ENCODE measurements around the gene BBS5.

The BBS5 gene

DNA sequence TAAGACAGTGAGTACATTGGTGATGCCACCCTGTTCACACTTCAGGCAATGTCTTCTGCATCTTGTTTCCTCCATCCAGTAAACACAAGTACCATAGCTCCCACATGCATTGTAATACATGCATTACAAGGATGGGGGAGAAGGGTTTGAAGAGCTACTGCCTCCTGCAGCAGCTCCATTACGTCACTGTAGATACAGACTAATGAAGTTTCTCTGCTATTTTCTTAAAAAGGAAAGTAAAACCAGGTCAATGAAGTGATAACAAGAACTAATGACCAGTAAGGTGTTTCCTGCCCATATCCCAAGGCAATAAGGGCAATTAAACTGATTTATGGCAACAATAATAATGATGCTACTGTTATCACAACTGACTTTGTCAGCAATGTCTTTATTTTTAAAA lies 18.2 kb upstream of the BBS5 start:
- H3K9ac ChIP-seq (ENCODE audit: insufficient read length) = no peak overlapping the region
- no peak overlapping the region for H3K27ac ChIP-seq

DNA sequence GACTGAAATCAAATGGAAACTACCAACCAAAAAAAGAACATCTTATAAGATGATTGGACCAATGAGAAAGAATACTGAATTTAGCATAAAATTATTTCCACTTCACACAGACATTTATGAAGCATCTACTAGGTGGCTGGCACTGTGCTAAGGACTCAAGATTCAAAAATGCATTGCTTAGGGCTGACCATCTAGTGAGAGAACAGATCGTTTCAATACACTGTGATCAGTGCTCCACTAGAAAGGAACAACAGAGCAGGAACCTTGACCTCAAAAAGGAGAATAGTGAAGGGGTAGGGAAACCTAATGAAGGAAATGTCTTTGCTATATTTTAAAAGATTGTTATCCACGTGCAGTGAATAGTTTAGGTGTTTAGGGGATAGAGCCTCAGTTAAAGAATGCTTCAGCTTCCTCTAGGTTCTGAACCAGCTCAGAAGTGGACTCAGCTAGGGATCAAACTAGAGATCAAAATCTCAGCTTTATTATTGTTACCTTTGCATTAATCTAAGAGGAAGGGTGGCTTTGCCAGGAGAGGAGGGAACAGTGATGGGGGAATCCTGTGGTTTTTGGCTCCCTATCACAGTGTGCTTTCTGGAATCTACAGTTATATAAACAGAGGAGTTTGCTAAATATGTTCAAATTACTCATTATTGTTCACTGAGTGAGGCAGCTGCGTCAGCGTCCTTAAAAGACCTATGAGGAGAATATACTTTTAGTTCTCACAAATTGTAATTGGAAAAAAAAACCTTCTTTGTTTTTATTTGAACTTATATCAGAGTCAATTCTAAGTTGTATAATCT lies 16.2 kb upstream of the BBS5 start:
- H3K27ac ChIP-seq = no peak overlapping the region
- H3K9me3 ChIP-seq (ENCODE audit: low read depth, low read length) = no peaks in the 10 kb centered on the region
- no peak for DNase-seq (ENCODE audit: low read depth, low spot score)
- no peak overlapping the region for H3K9ac ChIP-seq (ENCODE audit: insufficient read length)
- no peak for TF ChIP-seq FOXP2 (optimal IDR thresholded peaks at IDR 0.05; ENCODE audit: control extremely low read depth, extremely low read length, insufficient read depth)
- no peak for TF ChIP-seq POLR2AphosphoS5 (IDR thresholded peaks at IDR 0.05; ENCODE audit: borderline replicate concordance, low read depth, low read length)
- TF ChIP-seq EZH2 (IDR thresholded peaks at IDR 0.05) = no peak
- no peaks in the 10 kb centered on the region for H3K36me3 ChIP-seq (ENCODE audit: insufficient read depth, low read length)
- H3K4me3 ChIP-seq = no peak overlapping the region

More for the DNA sequence above, 18.2 kb upstream of the BBS5 start:
- Histone ChIP-seq H3K36me3 (ENCODE audit: insufficient read depth, low read length) (no peaks in the 10 kb centered on the region), H3K4me3 (no peak overlapping the region), H3K9me3 (ENCODE audit: low read depth, low read length) (no peaks in the 10 kb centered on the region)
- no peak for TF ChIP-seq EZH2 (IDR thresholded peaks at IDR 0.05)
- no peak for TF ChIP-seq POLR2AphosphoS5 (IDR thresholded peaks at IDR 0.05; ENCODE audit: borderline replicate concordance, low read depth, low read length)
- no peak for TF ChIP-seq FOXP2 (optimal IDR thresholded peaks at IDR 0.05; ENCODE audit: control extremely low read depth, extremely low read length, insufficient read depth)
- DNase-seq (ENCODE audit: low read depth, low spot score) = no peak

DNA sequence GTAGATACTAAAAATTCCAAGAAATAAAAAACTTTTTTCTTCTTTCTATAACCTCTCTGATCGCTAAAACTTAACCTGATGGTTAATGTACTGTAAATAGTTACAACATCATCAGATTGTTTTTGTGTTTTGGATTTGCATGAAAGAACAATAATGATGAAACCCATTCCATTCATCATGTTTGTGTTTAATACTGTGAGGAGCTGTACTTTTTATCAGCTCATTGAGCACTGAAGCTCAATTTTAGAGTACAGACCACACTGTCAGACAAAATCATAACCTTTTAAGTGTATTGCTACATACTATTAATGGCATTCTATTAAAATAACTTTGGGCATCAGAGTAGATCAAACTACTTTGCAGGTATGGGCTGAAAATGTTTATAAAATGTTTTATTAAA lies 14.8 kb upstream of the BBS5 start:
- no peak for DNase-seq (ENCODE audit: low read depth, low spot score)
- no peaks in the 10 kb centered on the region for H3K36me3 ChIP-seq (ENCODE audit: insufficient read depth, low read length)
- no peak overlapping the region for H3K9ac ChIP-seq (ENCODE audit: insufficient read length)
- no peaks in the 10 kb centered on the region for H3K9me3 ChIP-seq (ENCODE audit: low read depth, low read length)
- TF ChIP-seq POLR2AphosphoS5 (IDR thresholded peaks at IDR 0.05; ENCODE audit: borderline replicate concordance, low read depth, low read length) (no peak), EZH2 (IDR thresholded peaks at IDR 0.05) (no peak), FOXP2 (optimal IDR thresholded peaks at IDR 0.05; ENCODE audit: control extremely low read depth, extremely low read length, insufficient read depth) (no peak)
- no peak overlapping the region for H3K4me3 ChIP-seq
- no peak overlapping the region for H3K27ac ChIP-seq

DNA sequence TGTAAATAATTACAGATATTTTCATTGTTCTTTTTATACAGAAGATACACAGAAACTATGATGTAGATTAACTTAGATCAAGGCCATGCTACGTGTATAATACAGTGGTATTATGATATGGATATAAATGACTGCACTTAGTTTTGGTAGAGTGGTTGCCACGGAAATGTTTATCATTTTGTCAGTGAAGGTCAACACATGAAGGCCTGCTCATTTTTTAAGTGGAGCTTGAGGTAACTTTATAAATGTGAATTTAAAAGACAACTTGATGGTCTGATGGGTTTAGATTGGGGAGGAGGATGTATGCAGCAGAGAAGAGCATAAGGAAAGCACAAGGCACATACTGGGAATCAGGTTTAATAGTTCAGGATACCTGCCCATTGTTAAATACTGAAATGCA lies 14.4 kb upstream of the BBS5 start:
- Histone ChIP-seq H3K27ac (no peak overlapping the region), H3K9me3 (ENCODE audit: low read depth, low read length) (no peaks in the 10 kb centered on the region), H3K9ac (ENCODE audit: insufficient read length) (no peak overlapping the region), H3K4me3 (no peak overlapping the region), H3K36me3 (ENCODE audit: insufficient read depth, low read length) (no peaks in the 10 kb centered on the region)
- TF ChIP-seq EZH2 (IDR thresholded peaks at IDR 0.05) (no peak), FOXP2 (optimal IDR thresholded peaks at IDR 0.05; ENCODE audit: control extremely low read depth, extremely low read length, insufficient read depth) (no peak), POLR2AphosphoS5 (IDR thresholded peaks at IDR 0.05; ENCODE audit: borderline replicate concordance, low read depth, low read length) (no peak)
- no peak for DNase-seq (ENCODE audit: low read depth, low spot score)

DNA sequence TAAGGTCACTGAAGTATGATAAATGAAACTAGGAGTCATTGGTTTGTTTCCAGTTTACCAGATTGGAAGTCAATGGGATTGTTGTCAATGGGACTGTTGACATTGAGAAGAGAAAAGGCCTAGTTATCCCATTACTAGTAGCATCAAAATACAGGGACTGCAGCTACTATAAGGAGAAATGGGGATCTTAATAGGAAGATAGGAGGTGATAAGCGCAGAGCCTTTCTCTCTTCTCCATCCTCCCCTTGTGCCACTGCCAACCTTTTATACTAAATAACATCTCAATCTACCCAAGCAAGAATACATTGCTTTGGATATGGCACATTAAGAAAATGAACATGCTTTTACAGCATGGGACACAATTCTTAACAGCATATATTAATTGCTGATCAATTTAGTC lies 10.5 kb upstream of the BBS5 start:
- H3K9me3 ChIP-seq (ENCODE audit: low read depth, low read length) = no peaks in the 10 kb centered on the region
- TF ChIP-seq FOXP2 (optimal IDR thresholded peaks at IDR 0.05; ENCODE audit: control extremely low read depth, extremely low read length, insufficient read depth) (no peak), POLR2AphosphoS5 (IDR thresholded peaks at IDR 0.05; ENCODE audit: borderline replicate concordance, low read depth, low read length) (no peak), EZH2 (IDR thresholded peaks at IDR 0.05) (no peak)
- no peak overlapping the region for H3K4me3 ChIP-seq
- H3K36me3 ChIP-seq (ENCODE audit: insufficient read depth, low read length) = no peaks in the 10 kb centered on the region
- no peak overlapping the region for H3K27ac ChIP-seq
- no peak overlapping the region for H3K9ac ChIP-seq (ENCODE audit: insufficient read length)
- no peak for DNase-seq (ENCODE audit: low read depth, low spot score)

DNA sequence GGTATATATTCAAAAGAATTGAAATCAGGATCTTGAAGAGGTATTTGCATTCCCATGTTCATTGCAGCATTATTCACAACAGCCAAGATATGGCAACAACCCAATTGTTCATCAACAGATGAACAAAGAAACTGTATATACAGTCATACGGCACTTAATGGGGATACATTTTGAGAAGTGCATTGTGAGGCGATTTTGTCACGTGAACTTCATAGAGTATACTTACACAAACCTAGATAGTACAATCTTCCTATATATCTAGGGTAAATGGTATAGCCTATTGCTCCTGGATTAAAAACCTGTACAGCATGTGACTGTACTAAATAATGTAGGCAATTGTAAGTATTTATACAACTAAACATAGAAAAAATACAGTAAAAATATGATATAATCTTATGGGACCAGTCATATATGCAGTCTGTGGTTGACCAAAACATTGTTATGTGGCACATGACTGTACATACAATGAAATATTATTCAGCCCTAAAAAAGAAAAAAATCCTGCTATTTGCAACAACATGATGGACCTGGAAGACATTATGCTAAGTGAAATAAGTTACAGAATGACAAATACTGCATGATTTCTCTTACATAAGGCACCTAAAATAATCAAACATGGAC lies 9.2 kb upstream of the BBS5 start:
- TF ChIP-seq POLR2AphosphoS5 (IDR thresholded peaks at IDR 0.05; ENCODE audit: borderline replicate concordance, low read depth, low read length) (no peak), FOXP2 (optimal IDR thresholded peaks at IDR 0.05; ENCODE audit: control extremely low read depth, extremely low read length, insufficient read depth) (no peak), EZH2 (IDR thresholded peaks at IDR 0.05) (no peak)
- no peak for DNase-seq (ENCODE audit: low read depth, low spot score)

DNA sequence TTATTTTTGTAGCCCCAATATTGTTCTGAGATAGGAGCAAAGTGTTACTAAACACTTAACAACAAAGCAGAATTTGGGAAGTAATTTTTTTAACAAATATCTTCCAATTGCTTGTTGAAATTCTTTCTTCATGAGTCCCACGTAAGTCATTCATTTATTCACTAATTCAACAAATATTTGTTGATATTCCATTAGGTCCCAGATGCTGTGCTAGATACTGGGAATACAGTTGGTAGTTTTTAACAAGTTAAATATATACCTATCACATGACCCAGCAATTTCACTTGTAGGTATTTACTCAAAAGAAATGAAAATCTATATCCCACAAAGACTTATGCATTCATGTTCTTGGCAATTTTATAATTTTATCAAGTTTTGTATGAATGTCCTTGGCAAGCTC lies 7.0 kb upstream of the BBS5 start:
- no peaks in the 10 kb centered on the region for H3K36me3 ChIP-seq (ENCODE audit: insufficient read depth, low read length)
- DNase-seq (ENCODE audit: low read depth, low spot score) = no peak
- TF ChIP-seq POLR2AphosphoS5 (IDR thresholded peaks at IDR 0.05; ENCODE audit: borderline replicate concordance, low read depth, low read length) (no peak), EZH2 (IDR thresholded peaks at IDR 0.05) (no peak), FOXP2 (optimal IDR thresholded peaks at IDR 0.05; ENCODE audit: control extremely low read depth, extremely low read length, insufficient read depth) (no peak)
- no peaks in the 10 kb centered on the region for H3K9me3 ChIP-seq (ENCODE audit: low read depth, low read length)
- no peak overlapping the region for H3K4me3 ChIP-seq
- H3K27ac ChIP-seq = no peak overlapping the region
- H3K9ac ChIP-seq (ENCODE audit: insufficient read length) = no peak overlapping the region

More for the DNA sequence above, 9.2 kb upstream of the BBS5 start:
- no peak overlapping the region for H3K4me3 ChIP-seq
- no peaks in the 10 kb centered on the region for H3K9me3 ChIP-seq (ENCODE audit: low read depth, low read length)
- H3K27ac ChIP-seq = no peak overlapping the region
- no peaks in the 10 kb centered on the region for H3K36me3 ChIP-seq (ENCODE audit: insufficient read depth, low read length)
- H3K9ac ChIP-seq (ENCODE audit: insufficient read length) = no peak overlapping the region

DNA sequence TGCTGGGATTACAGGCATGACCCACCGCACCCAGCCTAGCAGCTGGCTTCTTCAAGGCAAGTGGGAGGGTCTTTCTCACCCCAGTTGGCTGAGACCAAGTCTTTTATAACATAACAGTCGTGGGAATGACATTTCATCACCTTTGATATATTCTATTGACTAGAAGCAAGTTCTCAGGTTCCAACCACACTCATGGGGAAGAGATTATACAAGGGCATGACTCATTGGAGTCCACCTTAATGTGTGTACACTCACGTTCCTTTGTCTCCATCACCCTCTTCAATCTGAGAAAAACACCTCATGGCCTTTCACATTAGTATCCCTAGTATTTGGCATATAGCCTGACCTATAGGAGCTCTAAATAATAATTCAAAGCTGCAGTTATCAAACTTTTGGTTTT lies 2.8 kb upstream of the BBS5 start:
- no peak for TF ChIP-seq POLR2AphosphoS5 (IDR thresholded peaks at IDR 0.05; ENCODE audit: borderline replicate concordance, low read depth, low read length)
- no peak for TF ChIP-seq EZH2 (IDR thresholded peaks at IDR 0.05)
- H3K27ac ChIP-seq = no peak overlapping the region
- no peak overlapping the region for H3K4me3 ChIP-seq
- no peaks in the 10 kb centered on the region for H3K36me3 ChIP-seq (ENCODE audit: insufficient read depth, low read length)
- no peaks in the 10 kb centered on the region for H3K9me3 ChIP-seq (ENCODE audit: low read depth, low read length)
- DNase-seq (ENCODE audit: low read depth, low spot score) = no peak
- no peak overlapping the region for H3K9ac ChIP-seq (ENCODE audit: insufficient read length)

Measured in SK-N-MC (cell line).